DOHH2 (cell line): ENCODE results near the gene UBE2I.

Experiments used
- H3F3A ChIP-seq: fragments of 200-600 bp; sonication (generic), shearing (Covaris generic); 2 replicates; pipeline ENCODE4 v1.6.0; 2016; ENCODE audit warnings: antibody characterized with exemption, mild to moderate bottlenecking; ENCODE audit not compliant: control insufficient read depth, insufficient read depth
- H3K27ac ChIP-seq: fragments of 200-600 bp; sonication (generic); 2 replicates; pipeline ENCODE4 v1.5.1; 2014; ENCODE audit warnings: low read depth, mild to moderate bottlenecking, low read length, moderate library complexity
- H3K27me3 ChIP-seq: fragments of 200-600 bp; sonication (generic); 2 replicates; pipeline ENCODE4 v1.6.1; 2014; ENCODE audit warnings: mild to moderate bottlenecking, low read length, mixed read lengths; ENCODE audit not compliant: control insufficient read depth
- H3K36me3 ChIP-seq: fragments of 200-600 bp; sonication (generic); 2 replicates; pipeline ENCODE4 v1.6.1; 2014; ENCODE audit warnings: mild to moderate bottlenecking, low read length, moderate library complexity, mixed read lengths; ENCODE audit not compliant: control insufficient read depth
- H3K4me1 ChIP-seq: fragments of 200-600 bp; sonication (generic); 2 replicates; pipeline ENCODE4 v1.6.1; 2014; ENCODE audit warnings: mild to moderate bottlenecking, low read length, mixed read lengths; ENCODE audit not compliant: control insufficient read depth
- H3K4me2 ChIP-seq: fragments of 200-600 bp; sonication (generic); 2 replicates; pipeline ENCODE4 v1.6.0; 2014; ENCODE audit warnings: mild to moderate bottlenecking, low read length, moderate library complexity
- H3K4me3 ChIP-seq: fragments of 200-600 bp; sonication (generic); 2 replicates; pipeline ENCODE4 v1.5.1; 2014; ENCODE audit warnings: mild to moderate bottlenecking, low read length, mixed read lengths
- H3K79me2 ChIP-seq: fragments of 200-600 bp; sonication (generic); 2 replicates; pipeline ENCODE4 v1.6.1; 2014; ENCODE audit warnings: mild to moderate bottlenecking, low read length, mixed read lengths; ENCODE audit not compliant: control insufficient read depth
- H3K9me2 ChIP-seq: fragments of 200-600 bp; sonication (generic); replicated peaks from 2 replicates; pipeline ENCODE4 v1.6.1; 2014; ENCODE audit warnings: mild to moderate bottlenecking, low read length, mixed read lengths; ENCODE audit not compliant: control insufficient read depth
- H3K9me3 ChIP-seq: fragments of 200-600 bp; sonication (generic); 2 replicates; pipeline ENCODE4 v1.6.1; 2014; ENCODE audit warnings: antibody characterized with exemption, low read length, mixed read lengths; ENCODE audit not compliant: control insufficient read depth, insufficient read depth
- H4K20me1 ChIP-seq: fragments of 200-600 bp; sonication (generic); 2 replicates; pipeline ENCODE4 v1.6.0; 2014; ENCODE audit warnings: low read depth, mild to moderate bottlenecking, antibody characterized with exemption, low read length, moderate library complexity; ENCODE audit not compliant: control insufficient read depth, insufficient read depth
- EZH2phosphoT487 ChIP-seq: fragments of 200-600 bp; sonication (generic); IDR thresholded peaks from 2 replicates; pipeline ENCODE4 v1.6.1; 2017; ENCODE audit warnings: borderline replicate concordance, mild to moderate bottlenecking, antibody characterized with exemption, low read length, moderate library complexity, mixed read lengths
- TF ChIP-seq, protein P1 (sequence below): fragments of 200-600 bp; sonication (generic); IDR thresholded peaks from one replicate; pipeline ENCODE4 v1.5.1; 2014; ENCODE audit warnings: antibody characterized with exemption, mild to moderate bottlenecking, low read depth, low read length; ENCODE audit not compliant: poor library complexity, severe bottlenecking

The UBE2I gene

DNA sequence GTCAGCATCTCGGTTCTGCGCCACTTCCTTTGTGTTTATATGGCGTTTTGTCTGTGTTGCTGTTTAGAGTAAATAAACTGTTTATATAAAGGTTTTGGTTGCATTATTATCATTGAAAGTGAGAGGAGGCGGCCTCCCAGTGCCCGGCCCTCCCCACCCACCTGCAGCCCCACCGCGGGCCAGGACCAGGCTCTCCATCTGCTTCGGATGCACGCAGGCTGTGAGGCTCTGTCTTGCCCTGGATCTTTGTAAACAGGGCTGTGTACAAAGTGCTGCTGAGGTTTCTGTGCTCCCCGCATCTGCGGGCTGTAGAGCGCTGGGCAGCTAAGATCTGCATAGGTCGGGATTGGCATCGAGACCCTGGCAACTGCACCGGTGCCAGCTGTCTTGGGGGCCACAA is 15.8 kb downstream of the UBE2I start:
- Histone ChIP-seq H3K4me1 (no peaks in the 10 kb centered on the region), H3K27ac (no peak overlapping the region), H3K4me2 (no peak overlapping the region), H3K4me3 (no peak overlapping the region), H3K9me2 (no peaks in the 10 kb centered on the region), H3K79me2 (no peaks in the 10 kb centered on the region), H3K36me3 (peaks cover 30% of the 10 kb centered on the region), H3K9me3 (peaks cover 4% of the 10 kb centered on the region; the same call in 1 of the 2 replicates), H4K20me1 (no peaks in the 10 kb centered on the region), H3K27me3 (no peaks in the 10 kb centered on the region), H3F3A (peaks cover 4% of the 10 kb centered on the region)
- TF ChIP-seq, protein P1, sequence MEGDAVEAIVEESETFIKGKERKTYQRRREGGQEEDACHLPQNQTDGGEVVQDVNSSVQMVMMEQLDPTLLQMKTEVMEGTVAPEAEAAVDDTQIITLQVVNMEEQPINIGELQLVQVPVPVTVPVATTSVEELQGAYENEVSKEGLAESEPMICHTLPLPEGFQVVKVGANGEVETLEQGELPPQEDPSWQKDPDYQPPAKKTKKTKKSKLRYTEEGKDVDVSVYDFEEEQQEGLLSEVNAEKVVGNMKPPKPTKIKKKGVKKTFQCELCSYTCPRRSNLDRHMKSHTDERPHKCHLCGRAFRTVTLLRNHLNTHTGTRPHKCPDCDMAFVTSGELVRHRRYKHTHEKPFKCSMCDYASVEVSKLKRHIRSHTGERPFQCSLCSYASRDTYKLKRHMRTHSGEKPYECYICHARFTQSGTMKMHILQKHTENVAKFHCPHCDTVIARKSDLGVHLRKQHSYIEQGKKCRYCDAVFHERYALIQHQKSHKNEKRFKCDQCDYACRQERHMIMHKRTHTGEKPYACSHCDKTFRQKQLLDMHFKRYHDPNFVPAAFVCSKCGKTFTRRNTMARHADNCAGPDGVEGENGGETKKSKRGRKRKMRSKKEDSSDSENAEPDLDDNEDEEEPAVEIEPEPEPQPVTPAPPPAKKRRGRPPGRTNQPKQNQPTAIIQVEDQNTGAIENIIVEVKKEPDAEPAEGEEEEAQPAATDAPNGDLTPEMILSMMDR: no peak
- TF ChIP-seq EZH2phosphoT487: no peak

DNA sequence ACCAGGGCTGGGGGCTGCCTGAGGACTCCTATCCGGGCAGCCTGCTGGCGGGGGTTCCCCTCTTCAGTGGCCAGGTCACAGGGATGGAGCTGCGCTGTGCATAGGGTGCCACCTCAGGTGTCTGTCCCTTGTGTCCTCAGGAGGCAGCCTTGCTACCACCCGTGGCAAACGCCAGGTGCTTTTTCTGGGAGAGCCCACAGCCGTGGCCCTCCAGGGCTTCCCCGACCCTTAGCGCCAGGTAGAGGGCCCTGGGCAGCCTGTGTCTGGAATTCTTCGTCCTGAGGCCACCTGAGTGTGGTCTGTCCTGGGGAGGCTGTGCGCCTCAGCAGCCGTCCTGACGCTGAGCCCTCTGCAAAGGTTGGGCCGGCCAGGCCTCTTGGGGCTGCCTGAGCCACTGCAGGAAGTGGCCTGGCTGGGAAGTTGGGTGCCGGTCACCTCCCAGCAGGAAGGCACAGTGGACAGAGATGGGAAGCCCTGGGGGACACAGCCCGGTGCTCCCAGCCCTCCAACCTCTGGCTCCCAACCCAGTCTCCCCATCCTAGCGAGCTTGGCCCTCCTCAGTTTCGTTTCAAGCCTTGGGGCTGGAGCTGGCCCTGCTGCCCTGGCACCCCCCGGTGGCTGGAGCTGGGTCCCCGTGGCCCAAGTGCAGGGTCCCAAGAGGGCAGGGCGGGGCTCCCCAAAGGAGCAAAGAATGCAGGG is 16.4 kb downstream of the UBE2I start:
- Histone ChIP-seq H3K4me3 (no peak overlapping the region), H3K9me2 (no peaks in the 10 kb centered on the region), H3K79me2 (no peaks in the 10 kb centered on the region), H3K27ac (no peak overlapping the region), H3K4me1 (no peaks in the 10 kb centered on the region), H3F3A (peaks cover 4% of the 10 kb centered on the region), H3K4me2 (no peak overlapping the region), H3K27me3 (no peaks in the 10 kb centered on the region), H4K20me1 (no peaks in the 10 kb centered on the region), H3K36me3 (peaks cover 25% of the 10 kb centered on the region), H3K9me3 (peaks cover 7% of the 10 kb centered on the region; the same call in 1 of the 2 replicates)
- TF ChIP-seq, protein P1: no peak
- TF ChIP-seq EZH2phosphoT487: no peak

DNA sequence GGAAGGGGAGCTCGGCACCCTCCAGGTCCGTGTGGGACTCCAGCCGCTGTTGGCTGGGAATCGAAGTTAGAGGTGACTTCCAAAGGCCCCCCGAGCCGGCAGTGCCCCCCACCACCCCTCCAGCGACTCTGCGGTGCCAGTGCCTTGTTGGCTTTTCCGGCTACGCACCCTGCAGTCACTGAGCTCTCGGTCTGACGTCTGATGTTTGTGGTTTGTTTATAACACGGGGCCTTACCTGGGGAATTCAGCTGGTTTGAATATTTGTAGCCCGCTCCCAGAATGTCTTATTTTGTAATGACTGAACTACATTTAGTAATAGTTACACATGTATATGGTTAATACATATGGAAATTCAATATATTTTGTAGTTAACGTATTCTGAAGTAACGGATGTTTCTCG is 17.0 kb downstream of the UBE2I start:
- no peaks in the 10 kb centered on the region for H3K79me2 ChIP-seq
- H3K36me3 ChIP-seq: peaks cover 19% of the 10 kb centered on the region; the same call in 1 of the 2 replicates
- peaks cover 7% of the 10 kb centered on the region; the same call in 1 of the 2 replicates for H3K9me3 ChIP-seq
- no peak overlapping the region for H3K4me3 ChIP-seq
- TF ChIP-seq, protein P1: no peak
- no peak for TF ChIP-seq EZH2phosphoT487
- peaks cover 3% of the 10 kb centered on the region for H3K4me1 ChIP-seq
- H3K4me2 ChIP-seq: no peak overlapping the region
- H4K20me1 ChIP-seq: no peaks in the 10 kb centered on the region
- peaks cover 4% of the 10 kb centered on the region for H3F3A ChIP-seq
- H3K27me3 ChIP-seq: peaks cover 1% of the 10 kb centered on the region; the same call in 1 of the 2 replicates
- no peaks in the 10 kb centered on the region for H3K9me2 ChIP-seq
- H3K27ac ChIP-seq: no peak overlapping the region
